SIG-M5 treated with dmso at 0.1 percent for 504 hours (cell line): ENCODE measurements around the gene ZNF771.
"Not testable (repeated sequence)": the region's sequence is repeated elsewhere in the genome, so short reads cannot be mapped to it uniquely, and the experiment has no call there.

Experiments used
- DNase-seq: peaks from one replicate; lab custom pipeline; 2025; ENCODE audit not compliant: unreplicated experiment; lab: John Stamatoyannopoulos, UW

The ZNF771 gene

GRCh38 chr16:30461426-30461825 lies 54.0 kb downstream of the ZNF771 start:
- not testable (repeated sequence) for DNase-seq

- no peak for DNase-seq
Observed at GRCh38 chr16:30464078-30464477, 56.7 kb downstream of the ZNF771 start.
